ENCODE results near the gene ADD1.
"Not testable (repeated sequence)": the region's sequence is repeated elsewhere in the genome, so short reads cannot be mapped to it uniquely, and the experiment has no call there.

Gene ADD1

DNA sequence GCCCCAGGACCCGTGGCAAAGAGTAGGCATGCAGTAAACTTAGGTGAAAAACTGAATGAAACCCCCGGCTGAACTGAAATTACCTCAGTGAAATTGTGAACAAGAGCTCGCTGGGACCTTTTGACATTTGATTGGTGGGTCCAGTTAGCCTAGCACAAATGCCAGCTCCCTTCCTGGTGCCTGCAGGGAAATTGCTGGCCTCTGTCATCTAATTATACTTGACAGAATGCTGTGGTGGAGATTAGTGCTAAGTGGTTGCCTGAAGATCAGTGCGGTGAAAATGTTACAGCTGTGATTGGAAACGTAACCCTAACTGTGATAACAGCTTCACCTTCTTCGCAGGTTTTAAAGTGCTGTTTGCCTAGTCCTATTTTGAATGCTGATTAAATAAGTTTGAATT, 43.0 kb downstream of the ADD1 start:
- no peak for DNase-seq (ENCODE audit: low read depth)

DNA sequence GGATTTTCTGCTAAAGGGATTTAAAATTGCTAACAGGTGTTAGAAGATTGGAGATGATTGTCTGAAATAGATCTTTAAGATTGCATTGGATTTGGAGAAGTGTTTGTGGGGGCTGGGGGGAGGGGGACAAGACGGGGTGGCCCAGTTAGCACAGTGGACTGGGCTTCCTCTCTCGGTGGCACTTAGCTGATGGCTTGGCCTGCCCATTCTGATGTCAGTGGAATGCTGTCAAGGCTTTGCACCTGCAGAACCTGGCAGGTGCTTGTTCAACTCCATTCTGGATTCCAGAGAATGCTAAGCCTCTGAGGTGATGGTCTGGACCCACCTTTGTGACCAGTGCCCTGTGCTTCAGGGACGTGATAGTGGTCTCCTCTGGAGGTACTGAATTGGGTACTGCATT, 43.7 kb downstream of the ADD1 start:
- no peak for DNase-seq (ENCODE audit: low read depth)

DNA sequence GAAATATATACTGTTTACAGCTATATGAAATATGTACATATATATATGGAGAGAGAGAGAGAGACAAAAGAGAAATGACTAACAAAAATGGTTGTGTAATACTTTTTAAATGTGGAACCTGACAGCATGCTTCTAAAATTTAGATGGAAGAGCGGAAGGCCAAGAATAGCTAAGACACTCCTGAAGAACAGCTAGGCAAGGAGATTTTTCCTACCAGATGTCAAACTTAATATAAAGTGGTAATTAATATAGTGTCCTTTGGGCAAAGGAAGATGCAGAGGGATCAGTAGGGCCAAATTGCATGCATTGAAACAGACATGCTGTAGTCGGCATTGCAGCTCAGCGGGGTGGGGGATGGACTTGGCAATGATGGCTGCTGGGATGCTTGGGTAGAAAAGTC, 45.2 kb downstream of the ADD1 start:
- DNase-seq (ENCODE audit: low read depth) = no peak

DNA sequence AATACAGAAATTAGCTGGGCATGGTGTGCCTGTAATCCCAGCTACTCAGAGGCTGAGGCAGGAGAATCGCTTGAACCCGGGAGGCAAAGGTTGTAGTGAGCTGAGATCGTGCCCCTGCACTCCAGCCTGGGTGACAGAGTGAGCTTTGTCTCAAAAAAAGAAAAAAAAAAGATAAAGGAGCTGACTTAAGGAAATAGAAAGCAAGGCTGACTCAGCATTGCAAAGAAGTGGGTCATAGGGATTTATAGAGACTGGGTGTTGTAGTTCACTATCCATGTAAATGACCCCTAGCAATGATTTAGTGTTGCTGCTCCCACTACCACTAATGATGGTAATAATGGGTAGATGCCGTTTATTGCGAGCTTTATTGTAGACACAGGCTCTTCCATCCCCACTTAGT, 47.6 kb downstream of the ADD1 start:
- DNase-seq (ENCODE audit: low read depth) = no peak

DNA sequence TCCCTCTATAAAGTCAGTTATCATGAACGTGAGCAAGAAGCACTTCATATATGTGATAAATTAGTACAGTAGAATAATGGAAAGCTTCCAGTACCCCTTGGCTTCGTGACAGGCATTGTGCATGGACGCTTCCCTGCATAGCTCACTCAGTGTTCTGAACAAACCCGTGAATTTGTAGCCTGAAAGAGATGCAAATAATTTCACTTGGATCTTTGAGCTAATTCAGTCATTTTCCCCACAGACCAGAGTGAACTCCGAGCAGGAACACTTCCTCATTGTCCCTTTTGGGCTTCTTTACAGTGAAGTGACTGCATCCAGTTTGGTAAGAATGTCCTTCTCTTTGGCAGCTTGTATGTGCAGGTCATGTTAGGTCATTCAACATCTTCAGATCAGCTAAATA, 50.1 kb downstream of the ADD1 start:
- DNase-seq (ENCODE audit: low read depth) = no peak

DNA sequence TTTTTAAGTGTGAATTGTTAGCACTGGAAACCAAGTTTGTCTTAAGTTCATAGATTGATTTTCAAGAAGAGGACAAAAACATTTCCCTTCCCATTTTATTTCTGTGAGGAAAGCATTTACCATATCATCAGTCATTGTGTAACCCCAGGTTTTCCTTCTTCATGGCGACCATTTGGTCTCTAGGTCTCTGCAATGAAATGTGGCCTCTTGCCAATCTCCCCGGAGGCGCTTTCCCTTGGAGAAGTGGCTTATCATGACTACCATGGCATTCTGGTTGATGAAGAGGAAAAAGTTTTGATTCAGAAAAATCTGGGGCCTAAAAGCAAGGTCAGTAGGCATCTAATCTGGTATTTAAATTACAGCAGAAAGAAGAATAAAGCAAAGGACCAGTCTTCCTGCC, 54.4 kb downstream of the ADD1 start:
- no peak for DNase-seq (ENCODE audit: low read depth)

DNA sequence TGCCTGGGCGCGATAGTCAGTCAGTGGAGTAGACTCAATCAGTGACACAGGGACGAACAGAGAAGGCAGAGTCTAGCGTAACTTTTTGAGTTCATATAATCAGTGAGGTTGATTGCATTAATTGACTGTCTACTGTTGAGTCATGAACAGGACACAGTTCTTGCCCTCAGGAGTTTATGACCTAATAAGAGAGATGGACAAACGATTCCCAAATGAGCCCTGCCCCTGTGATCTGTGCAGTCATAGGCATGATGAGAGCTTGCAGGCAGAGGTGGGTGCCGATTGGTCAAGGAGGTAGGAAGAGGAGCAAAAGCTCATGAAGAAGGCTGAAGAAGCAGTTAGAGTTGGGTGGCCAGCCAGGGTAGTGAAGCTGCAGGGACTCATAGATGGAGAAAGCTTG, 57.1 kb downstream of the ADD1 start:
- DNase-seq (ENCODE audit: low read depth) = no peak

DNA sequence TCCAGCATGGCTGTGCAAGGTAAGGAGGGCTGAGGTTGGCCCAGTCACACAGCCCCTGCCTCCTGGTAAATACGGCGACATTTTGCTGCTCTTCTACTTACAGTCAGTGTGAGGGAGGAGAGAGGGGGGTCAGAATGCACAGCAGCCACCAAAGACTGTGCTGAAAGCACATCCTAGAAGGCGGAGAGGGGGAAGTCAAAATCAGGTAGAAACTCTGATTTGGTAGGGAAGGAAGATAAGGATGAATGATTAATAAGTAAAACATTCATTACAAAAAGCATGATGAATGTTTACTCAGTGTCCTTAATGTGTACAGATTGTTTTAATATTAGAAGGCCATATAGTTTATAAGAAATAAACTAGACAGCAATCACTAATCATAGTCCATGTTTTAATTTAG, 57.5 kb downstream of the ADD1 start:
- no peak for DNase-seq (ENCODE audit: low read depth)

DNA sequence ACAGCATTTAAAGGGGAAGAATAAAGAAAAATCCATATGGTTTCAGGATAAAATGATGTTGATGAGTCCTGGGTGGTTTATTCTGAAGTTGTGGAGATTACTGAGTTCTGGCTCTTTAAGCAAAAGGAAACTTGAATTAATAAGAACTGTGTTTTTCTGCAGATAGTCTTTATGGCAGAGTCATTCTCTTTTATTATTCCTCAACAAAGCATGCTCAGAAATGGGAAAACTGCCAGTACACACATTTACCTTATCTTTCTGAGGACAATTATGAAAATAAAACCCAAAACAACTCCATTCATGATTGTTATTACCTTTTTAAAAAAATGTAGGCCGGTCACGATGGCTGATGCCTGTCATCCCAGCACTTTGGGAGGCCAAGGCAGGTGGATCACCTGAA, 58.5 kb downstream of the ADD1 start:
- no peak for DNase-seq (ENCODE audit: low read depth)

DNA sequence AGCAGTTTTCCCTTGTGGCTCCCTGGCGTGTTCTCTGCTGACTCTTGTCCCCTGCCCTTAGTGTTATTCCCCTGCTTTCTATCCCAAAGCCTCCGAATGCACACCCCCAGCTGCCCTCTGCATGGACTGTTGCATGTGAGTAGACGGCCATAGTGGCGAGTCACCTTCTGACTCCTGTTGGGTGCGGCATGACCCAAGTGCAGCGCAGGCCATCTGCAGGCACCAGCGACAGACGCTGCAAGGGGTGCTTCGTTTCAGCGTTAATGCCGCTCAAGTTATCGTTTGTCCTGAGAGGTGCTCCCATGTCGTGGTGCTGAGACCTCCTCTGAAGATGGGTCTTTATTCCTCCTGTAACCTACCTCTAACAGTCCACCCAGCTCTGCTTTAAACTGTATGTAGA, 61.9 kb downstream of the ADD1 start:
- no peak for DNase-seq (ENCODE audit: low read depth)

DNA sequence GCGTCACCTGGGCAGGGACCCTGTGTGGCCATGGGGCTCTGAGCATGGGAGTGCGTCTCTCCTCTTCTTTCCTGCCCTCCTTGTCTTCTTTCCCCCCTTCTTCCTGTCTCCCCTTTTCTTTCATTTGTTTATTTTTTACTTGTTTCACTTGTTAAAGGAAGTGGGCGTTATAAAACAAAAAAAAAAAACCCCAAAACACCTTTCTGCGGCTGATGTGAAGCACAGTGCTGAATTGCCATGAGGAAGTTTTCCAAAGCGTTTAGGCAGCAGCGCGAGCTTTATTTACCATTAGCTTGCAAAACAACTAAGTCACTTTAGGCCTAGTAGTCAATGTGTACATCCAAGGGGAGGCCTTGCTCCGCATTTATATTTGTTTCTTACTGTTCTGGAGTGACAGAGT, 62.6 kb downstream of the ADD1 start:
- no peak for DNase-seq (ENCODE audit: low read depth)

DNA sequence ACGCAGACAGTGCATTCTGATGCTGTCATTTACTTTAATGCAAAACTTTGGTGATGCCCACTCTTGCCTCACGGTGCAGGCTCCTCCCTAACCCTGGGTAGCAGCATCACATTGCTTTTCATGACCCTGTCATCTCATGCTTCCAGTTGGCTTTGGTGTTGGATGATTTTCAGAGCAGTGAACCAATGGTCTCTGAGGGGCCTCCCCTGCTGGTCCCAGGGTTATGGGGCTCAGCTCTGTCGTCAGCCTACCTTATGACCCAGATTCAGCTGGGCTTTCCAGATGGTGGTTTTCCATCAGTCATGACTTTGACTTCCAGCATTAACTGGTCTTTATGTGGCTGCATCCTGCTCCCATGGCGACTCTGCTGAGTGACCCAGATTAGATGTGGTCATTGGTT, 63.6 kb downstream of the ADD1 start:
- DNase-seq (ENCODE audit: low read depth) = no peak

DNA sequence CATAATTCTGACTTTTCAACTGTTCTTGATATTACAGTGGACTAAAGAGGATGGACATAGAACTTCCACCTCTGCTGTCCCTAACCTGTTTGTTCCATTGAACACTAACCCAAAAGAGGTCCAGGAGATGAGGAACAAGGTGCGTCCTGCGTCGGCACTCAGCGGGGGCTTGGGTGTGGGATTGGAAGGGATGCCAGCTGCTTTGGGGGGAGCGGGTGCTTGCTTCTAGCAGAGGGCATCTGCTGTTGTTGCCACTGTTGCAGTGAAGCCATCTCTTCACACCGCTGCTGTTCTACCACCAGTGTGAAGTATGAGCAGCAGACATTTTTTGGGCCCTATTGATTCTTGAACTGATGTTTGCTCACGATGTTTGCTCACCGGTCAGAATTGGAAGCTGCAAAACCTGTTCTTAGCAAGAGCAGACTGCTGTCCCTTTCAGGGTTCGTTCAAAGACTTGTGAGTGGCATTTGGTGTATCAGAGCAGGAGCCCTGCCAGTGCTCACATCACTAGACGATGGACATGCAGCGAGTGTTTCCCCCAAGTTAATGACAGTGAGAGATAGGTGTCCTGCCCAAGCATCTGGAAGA, 64.2 kb downstream of the ADD1 start:
- DNase-seq (ENCODE audit: low read depth) = no peak

DNA sequence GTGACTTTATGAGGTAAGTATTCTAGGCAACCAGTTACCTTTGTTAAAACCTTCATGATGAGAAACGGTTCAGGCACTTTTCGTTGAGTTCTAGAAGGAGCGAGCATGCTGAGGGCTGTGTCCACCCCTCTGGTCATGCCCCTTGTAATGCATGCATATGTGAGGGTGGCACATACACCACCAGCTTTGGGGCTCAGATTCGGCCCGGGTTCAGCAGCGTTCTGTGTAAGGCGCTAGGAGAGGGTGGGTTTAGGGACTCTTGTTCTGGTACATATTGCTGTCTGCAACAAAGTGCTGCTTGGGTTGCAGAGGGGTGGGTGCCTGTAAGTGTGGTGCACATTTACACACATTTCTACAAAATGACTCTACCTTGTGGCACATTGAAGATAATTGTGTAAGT, 65.0 kb downstream of the ADD1 start:
- no peak for DNase-seq (ENCODE audit: low read depth)

DNA sequence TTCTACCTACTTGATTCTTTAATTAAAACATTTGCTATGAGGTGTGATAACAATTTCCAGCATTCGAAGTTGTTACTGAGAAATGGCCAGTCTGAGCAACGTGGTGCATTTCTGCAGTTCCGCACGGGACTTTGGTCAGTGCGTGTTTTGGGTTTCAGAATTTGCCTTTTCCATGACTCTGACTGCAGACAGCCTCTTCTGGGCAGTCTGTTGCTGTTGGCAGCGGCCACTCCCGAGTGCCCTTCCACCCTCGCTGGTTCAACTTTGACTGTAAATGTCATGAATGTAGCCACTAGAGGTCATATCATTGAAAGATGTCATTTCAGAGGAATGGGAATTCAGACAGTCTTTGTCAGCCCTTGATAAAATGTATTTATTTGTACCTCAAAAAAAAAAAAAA, 65.9 kb downstream of the ADD1 start:
- no peak for DNase-seq (ENCODE audit: low read depth)

DNA sequence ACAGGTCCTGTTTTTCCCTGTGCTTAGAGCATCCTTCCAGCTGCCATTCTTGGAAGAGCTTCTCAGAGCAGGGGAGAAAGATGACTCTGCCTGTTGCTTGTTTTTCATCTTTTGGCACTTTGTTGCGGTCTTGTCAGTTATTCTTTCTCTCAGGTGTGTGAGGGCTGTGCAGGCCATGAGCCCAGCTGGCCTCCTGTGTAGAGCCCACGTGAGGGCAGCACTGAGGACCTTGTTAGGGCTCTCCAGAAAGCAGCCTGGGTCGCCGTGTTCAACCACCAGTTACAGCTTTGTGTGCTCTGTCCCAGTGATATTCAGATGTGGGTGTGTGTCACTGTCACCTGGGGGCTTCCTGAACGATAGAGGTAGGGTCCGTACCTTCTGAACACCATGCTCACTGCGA, 66.8 kb downstream of the ADD1 start:
- DNase-seq (ENCODE audit: low read depth) = no peak

DNA sequence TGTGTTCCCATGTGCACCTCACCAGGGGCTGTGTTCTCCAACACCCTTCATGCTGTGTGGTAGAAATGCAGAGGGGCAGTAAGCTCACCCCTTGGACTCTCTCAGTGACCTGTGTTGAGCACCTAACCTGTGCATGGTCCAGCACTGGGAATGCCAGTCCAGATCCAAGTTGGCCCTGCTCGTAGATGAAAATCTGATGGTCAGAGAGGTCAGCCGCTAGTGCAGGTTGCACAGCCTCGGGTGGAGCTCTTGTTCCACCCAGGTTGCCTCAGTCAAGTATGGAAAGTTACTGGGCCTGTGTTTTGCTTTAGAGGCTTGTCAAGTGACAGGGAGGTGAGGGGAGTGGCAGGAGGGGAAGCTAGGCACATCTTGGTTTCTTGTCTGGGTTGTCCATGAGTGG, 68.2 kb downstream of the ADD1 start:
- no peak for DNase-seq (ENCODE audit: low read depth)

DNA sequence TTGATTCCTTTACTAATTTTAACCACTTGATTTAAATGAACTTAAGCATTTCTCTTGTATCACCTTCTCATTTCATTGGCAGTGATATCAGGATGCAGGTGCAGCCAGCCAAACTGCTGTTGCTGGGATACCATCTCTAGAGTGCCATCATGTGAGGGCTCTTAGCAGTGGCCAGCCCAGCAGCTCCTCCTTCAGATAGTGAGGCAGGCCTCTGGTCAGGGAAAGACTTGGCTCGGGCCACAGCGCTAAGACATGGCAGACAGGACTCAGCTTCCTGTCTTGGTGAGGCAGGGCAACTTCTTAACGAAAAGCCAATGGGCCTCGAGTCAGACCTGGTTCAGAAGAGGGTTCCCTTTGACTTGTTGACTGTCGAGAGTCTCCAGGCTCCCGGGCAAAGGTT, 69.5 kb downstream of the ADD1 start:
- DNase-seq (ENCODE audit: low read depth) = no peak

DNA sequence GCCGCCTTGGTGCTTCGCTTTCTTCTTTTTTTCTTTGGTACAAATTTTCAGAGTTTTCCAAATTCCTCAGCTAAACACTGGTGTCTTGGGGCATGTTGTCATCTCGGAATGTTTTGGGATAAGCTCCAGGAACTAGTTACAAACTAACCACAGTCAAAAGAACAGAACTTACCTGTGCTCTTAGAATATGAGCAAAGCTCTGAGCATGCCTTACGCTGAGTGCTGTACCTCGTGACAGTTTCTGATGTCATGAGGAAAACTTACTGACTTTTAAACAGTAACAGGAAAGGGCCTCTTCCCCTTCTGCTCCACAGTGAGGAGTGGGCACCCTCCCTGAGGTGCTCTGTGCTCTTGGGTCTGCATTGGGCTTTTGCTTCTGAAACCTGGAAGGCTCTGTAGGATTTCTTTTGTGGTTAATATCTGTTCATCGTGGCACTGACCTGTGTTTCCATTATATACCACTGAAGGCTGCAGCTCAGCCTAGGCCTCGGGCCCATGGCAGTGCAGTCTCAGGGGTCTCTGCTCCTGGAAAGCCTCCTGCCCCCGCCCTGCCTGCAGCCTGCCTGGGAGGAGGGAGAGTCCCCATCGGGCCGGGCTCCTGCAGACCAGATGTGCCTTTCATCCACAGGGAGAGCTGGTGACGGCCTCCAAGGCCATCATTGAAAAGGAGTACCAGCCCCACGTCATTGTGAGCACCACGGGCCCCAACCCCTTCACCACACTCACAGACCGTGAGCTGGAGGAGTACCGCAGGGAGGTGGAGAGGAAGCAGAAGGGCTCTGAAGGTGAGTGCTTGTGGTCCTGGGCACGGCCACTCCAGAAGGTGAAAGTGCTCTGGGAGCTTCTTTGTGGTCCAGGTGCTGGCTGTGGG, 70.8 kb downstream of the ADD1 start:
- no peak for DNase-seq (ENCODE audit: low read depth)

DNA sequence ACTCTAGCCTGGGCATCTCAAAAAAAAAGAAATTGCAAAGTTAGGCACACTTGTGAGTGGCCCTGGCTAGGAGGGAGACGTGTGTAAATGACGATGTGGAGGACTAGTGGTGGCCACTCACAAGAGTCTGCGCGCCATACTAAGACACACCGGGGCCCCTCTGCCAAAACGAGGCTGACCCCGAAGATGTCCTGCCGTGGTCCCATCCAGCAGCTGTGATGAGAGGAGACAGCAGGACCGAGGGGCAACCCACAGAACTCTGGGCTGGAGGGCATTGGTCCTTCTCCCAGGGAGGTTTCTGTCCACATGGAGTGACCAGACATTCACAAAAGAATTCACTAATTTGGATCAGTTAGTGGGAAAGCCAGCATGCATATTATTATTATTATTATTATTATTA, 72.1 kb downstream of the ADD1 start:
- DNase-seq (ENCODE audit: low read depth) = no peak

DNA sequence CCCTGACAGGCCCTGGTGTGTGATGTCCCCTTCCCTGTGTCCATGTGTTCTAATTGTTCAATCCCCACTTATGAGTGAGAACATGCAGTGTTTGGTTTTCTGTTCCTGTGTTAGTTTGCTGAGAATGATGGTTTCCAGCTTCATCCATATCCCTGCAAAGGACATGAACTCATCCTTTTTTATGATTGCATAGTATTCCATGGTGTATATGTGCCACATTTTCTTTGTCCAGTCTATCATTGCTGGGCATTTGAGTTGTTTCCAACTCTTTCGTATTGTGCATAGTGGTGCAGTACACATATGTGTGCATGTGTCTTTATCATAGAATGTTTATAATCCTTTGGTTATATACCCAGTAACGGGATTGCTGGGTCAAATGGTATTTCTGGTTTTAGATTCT, 73.1 kb downstream of the ADD1 start:
- not testable (repeated sequence) for DNase-seq (ENCODE audit: low read depth)

DNA sequence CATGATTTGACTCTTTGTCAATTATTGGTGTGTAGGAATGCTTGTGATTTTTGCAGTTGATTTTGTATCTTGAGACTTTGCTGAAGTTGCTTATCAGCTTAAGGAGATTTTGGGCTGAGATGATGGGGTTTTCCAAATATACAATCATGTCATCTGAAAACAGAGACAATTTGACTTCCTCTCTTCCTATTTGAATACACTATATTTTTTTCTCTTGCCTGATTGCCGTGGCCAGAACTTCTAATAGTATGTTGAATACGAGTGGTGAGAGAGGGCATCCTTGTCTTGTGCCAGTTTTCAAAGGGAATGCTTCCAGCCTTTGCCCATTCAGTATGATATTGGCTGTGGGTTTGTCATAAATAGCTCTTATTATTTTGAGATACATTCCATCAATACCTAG, 74.7 kb downstream of the ADD1 start:
- not testable (repeated sequence) for DNase-seq (ENCODE audit: low read depth)

DNA sequence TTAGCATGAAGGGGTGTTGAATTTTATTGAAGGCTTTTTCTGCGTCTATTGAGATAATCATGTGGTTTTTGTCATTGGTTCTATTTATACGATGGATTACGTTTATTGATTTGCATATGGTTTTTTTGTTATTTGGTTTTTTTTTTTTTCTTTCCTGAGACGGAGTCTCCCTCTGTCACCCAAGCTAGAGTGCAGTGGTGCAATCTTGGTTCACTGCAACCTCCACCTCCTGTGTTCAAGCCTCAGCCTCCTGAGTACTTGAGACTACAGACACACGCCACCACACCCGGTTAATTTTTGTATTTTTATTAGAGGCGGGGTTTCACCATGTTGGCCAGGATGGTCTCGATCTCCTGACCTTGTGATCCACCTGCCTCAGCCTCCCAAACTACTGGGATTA, 75.1 kb downstream of the ADD1 start:
- not testable (repeated sequence) for DNase-seq (ENCODE audit: low read depth)
